ENCODE measurements around the gene TAT.

- TF ChIP-seq CTCF (conservative IDR thresholded peaks at IDR 0.05) (no peak), ZFX (IDR thresholded peaks at IDR 0.05) (no peak)
Measured at GRCh38 chr16:71600822-71601221, 23.9 kb upstream of the TAT start.

Data from C4-2B (cell line).